ENCODE data around the gene MAOA.
"Not testable (repeated sequence)": the region's sequence is repeated elsewhere in the genome, so short reads cannot be mapped to it uniquely, and the experiment has no call there.

The MAOA gene

DNA sequence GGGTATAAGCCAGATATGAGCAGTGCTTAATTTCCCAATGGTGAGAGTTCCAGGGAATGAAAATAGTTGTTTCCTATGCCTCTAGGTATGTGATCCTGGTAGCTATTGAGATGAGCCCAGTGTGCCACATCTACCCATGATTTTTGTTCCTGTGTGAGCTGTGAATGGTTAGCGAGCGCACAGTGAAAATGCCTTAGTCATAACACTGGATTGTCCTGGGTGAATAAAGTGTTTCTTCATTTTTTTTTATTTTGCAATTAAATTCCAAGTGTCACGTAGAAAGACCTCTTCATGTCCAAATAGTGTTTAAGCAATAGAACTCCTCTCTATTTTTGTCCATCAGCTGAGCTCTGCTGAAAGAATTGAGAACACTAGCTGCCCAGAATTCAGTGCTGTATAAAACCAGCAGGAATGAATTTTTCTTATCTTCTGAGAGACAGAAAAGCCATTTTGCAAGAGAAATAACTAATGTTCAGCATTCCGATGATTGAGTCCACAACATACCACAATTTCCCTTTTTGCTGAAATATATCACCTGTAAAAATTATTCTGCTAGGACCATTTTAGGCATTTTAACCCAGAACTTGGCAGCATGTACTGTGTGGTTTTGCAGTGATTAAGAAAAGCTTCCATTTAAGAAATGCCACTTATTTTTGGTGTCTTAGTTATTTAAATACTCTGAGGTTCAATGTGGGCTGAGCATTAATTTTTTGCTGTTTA is 5.6 kb downstream of the MAOA start:
- in situ Hi-C loops (cut with MboI; ENCODE audit: low sequenced_read_pairs) = no loop called here

DNA sequence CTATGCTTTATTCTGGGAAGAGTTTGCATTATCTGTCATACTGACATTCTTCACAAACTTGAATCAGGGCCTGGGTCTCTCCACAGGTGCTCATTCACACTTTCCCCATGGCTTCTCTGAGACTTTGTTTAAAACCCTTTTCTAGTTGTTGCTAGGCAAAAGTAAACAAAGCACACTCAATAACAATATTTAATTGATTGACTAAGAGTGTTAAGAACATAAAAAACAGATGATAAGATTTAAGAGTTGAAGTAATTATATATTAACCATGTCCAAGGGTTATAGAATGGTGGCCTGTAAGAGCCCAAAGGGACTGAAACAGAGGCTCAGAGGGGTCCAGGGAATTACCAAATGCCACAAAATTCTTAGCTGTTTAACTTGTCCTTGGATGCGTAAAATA is 7.1 kb downstream of the MAOA start:
- in situ Hi-C loops (cut with MboI; ENCODE audit: low sequenced_read_pairs) = no loop called here

DNA sequence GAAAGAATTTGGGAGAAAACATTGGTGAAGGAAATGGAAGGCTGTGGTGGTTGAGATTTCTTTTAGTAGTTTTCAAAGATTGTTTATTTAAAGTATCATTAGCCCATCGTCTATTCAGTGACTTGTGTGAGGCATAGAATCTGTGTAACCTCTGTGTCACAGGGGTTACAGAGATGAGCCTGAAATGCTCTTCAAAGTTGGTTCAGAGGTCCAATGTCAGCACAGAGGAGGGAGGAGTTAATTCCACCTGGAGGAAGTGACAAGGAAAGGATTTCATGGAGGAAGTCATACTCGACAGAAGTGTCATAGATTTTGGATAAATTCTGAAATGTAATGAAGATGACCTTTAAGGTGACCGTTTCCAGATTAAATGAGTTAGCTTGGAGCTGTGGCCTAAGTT is 8.2 kb downstream of the MAOA start:
- in situ Hi-C loops (cut with MboI; ENCODE audit: low sequenced_read_pairs) = no loop called here

DNA sequence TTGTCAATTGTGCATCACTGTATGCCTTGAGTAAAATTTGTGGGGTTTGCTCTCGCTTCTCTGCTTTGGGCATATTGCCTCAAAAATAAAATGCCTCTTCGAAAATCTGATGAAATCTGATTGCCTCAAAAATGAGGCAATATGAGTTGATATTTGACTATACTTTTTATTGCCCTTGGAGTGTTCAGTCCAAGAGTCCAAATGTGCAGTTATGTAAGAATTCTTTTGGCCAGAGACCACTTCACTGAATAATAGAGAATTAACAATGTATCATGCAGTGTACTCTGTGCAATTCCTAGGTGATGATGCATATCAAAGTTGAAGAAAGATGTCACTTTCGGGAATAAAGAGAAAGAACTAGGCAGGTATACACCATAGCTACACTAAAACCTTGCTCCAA is 8.6 kb downstream of the MAOA start:
- in situ Hi-C loops (cut with MboI; ENCODE audit: low sequenced_read_pairs) = no loop called here

DNA sequence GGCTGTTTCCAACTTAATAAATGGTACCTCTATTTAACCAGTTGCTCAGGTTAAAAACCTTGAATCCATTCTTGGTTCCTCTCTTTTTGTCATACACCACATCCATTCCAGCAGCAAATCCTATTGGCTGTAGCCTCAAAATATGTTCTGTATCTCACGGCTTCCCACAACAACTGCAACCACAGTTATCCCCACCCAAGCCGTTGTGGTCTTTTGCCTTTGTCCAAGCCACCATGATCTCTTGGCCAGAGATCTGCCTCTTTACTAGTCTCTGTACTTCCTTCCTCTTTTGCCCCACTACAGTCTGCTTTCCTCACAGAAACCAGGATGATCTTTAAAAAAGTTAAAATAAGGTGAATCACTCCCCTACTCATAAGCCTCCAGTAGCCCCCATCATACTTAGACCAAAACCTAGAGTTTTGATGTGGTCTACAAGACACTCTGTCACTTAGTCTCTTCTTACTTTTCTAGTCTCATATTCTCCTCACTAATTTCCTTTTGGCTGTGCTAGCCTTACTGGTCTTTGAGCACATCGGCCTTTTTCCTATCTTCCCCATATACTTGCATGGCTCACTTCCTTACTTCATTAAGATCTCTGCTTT is 10.3 kb downstream of the MAOA start:
- in situ Hi-C loops (cut with MboI; ENCODE audit: low sequenced_read_pairs) = no loop called here

DNA sequence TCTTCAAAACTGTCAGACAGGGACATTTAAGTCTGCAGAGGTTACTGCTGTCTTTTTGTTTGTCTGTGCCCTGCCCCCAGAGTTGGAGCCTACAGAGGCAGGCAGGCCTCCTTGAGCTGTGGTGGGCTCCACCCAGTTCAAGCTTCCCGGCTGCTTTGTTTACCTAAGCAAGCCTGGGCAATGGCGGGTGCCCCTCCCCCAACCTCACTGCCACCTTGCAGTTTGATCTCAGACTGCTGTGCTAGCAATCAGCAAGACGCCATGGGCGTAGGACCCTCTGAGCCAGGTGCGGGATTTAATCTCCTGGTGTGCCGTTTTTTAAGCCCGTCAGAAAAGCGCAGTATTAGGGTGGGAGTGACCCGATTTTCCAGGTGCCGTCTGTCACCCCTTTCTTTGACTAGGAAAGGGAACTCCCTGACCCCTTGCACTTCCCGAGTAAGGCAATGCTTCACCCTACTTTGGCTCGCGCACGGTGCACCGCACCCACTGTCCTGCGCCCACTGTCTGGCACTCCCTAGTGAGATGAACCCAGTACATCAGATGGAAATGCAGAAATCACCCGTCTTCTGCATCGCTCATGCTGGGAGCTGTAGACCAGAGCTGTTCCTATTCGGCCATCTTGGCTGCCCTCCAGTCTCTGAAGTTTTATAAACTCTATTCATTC is 20.0 kb downstream of the MAOA start:
- in situ Hi-C loops (cut with MboI; ENCODE audit: low sequenced_read_pairs) = not testable (repeated sequence)

DNA sequence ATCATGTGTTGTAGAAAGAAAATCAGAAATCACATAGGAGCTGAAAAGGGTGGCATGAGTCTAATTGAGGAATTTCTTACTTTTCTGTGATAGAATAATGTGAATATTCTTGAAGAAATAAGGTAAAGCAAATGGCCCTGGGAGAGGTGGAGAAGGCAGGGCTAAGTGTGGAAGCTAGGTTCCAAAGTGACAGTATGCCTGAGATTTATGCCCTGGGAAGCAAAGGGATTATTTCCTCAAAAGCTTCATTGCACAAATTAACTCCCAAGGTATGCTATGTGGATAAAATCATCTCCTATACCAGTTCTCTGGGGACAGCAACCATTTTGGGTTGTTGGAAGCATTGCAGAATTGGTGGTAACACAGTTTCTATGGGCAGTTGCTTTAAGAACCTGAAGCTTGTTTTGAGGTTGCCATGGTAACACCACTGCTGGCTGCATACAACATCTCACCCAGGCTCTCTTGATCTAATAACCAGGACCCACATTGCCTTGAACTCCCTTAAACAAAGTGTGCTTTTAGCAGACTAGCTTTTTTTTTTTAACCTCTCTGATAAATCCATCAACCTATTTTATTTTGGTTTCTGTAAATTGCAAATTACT is 21.0 kb downstream of the MAOA start:
- in situ Hi-C loops (cut with MboI; ENCODE audit: low sequenced_read_pairs) = no loop called here

DNA sequence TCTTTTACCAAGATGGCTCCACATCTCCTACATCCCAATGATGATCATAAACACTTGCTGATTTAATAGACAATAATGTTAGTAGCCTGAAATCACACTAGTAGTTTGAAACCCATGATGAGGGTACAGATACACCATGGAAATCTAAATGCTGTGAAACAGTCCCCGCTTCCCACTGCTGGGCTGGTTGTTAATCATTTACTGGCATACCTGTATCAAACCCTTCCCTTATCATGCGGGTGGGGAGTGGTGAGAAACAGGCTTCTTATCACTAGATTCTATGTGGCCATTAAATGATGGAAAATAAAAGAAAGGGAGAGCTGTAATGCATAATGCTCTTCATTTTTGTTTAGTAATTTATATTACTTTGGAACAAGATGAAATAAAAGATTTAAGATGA is 21.9 kb downstream of the MAOA start:
- in situ Hi-C loops (cut with MboI; ENCODE audit: low sequenced_read_pairs) = no loop called here

DNA sequence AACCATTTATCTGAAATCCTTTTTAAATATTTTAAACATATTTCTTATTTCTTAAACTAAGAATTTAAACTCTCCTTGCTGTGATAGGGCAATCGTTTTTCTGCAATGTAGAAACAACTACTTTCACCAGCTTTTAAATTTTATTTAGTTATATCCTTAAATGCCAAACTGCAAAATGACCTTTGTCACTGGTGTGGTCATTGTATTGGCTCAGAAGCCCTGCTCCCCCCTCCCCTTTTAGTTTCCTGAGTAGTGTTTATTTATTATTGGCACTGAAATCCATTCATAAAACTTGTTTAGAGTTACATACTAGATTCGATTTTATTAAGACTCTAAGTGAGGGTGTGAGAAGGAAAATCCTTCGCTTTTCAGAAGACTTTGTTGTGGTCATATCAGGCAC is 23.0 kb downstream of the MAOA start:
- in situ Hi-C loops (cut with MboI; ENCODE audit: low sequenced_read_pairs) = no loop called here

DNA sequence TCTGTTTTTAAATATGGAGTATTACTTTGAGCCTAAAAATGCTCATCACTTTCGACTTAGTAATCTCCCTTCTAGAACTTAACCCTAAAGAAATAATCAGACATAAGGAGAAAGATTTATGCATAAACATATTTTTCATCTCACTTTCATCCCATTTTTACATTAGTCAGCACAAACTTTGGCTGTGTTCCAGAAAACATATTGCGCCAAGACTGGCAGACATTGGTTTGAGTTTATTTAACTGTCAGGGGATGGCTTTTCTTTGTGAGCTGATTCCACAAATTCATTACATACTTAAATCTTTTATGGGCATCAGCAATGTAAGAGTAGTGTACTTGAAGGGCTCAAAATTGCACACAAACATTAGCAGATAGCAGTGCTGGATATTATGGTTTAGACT is 23.7 kb downstream of the MAOA start:
- in situ Hi-C loops (cut with MboI; ENCODE audit: low sequenced_read_pairs) = no loop called here

DNA sequence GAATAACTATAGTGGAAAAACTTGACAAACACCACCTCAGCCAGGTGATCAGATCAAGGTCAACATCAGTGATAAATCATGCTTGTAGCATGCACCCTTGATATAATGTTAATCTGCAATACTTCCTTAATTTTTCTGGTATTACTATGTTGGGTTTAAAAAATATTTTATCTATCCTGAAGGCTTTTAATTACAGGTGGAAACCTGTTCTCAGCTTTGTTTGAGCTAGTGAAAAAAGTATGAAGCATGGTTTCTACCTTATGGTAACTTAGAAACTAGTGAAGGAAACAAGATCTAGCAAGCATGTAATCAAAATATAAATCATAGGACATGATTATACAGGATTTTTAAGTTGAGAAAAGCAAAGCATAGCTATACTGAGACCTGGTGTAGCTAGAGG is 26.6 kb downstream of the MAOA start:
- in situ Hi-C loops (cut with MboI; ENCODE audit: low sequenced_read_pairs) = no loop called here

DNA sequence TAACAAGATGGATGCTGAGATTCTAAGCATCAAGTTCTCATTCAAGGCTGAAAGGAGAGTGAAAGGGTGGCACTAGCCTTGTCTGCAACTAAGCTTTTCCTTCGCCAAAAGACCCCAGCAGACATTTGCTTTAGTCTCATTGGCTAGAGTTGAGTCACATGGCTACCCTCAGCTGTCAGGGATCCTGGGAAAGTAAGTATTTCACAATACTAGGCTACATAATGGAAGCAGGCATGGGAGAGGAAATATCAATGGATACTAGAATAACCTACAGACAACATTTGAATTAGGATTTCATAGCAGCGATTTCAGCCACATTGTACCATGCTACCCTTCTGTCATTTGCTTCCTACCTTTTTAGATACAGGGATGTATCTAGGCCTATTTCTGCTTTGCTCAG is 29.1 kb downstream of the MAOA start:
- in situ Hi-C loops (cut with MboI; ENCODE audit: low sequenced_read_pairs) = no loop called here

DNA sequence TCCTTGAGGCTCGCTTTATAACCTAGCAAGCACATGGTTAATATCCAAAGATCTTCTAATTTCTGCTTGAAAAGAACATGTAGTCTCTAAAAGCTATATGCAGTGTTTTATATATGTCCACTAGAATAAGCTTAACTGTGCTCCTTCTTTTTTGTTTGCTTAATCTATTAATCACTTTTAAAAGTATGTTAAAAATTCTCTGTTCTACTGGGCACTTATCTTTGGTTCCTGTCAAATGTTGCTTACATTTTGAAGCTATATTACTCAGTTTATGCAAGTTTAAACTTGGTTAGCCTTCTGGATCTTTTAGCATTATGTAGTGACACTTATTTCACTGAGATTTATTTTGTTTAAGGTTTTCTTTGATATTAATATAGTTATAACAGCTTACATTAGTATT is 32.5 kb downstream of the MAOA start:
- in situ Hi-C loops (cut with MboI; ENCODE audit: low sequenced_read_pairs) = no loop called here

DNA sequence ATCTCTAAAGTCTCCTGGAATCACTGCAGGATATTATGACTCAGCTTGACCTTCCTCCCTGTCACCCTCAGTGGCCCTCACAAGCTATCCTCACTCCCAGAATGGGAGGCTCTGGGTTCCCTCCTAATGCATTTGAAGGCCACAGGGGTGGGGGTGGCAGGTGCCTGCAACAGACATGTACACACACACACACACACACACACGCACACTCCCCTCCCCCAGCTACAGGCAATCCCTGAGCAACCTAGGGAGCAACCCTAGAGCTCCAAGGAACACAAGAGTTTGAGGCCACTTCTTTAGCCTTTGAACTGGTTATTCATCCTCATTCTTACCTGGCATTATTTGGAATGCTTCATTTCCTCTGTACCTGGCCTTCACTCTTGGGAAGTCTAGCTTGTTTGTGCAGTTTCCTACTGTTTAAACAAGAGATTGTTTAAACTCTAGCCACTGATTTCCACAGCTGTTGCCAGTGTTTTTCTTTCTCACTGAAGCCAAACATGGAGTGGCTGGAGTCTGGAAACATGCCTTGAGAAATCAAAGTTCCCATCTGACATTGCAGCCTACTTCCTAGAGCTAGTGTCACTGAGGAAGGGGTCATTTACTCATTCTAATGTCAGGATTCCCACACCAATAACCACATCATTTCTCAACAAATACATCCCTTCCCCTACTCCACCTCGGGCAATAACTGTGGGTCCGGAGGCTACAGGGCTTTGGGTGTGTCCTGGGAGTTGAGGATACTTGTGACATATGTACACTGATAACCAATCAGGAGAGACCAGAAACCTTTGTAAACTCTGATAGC is 37.7 kb downstream of the MAOA start:
- in situ Hi-C loops (cut with MboI; ENCODE audit: low sequenced_read_pairs) = no loop called here

DNA sequence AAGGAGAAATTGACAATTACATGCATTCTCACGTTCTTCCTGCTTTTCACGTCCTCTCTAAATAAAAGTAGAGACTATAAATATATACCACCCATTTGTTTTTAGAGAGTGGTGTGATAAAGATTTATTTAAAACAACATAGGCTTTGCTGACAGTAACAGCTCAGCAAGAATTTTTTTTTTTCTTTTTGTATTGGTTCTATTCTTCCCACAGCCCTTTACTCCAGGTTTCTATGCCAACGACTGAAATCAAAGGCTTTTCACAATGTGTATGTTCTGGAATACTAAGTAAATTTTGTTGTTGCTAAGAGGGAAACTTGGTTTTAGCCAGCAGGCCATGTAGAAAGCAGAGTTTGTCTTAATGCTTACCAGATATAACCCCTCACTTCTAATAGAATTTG is 43.4 kb downstream of the MAOA start:
- in situ Hi-C loops (cut with MboI; ENCODE audit: low sequenced_read_pairs) = no loop called here

DNA sequence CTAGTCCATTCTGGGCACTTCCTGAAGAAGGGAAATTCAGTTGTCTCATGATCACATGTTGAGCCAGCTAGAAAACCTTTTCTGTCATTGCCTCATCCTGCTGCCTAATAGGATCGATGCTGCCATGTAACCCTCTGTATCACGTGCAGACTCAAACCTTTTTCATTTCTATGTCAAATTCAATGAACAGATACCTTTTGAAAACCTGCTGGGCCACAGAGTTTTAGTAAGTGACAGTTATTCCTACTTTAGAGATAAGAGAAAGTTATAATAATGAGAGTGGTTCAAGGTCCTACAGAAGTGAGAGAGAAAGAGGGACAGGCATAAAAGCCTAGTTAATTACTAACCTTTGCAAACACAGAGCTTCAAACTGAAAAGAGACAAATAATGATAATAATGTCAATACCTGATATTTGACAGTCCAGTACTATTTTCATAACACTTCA is 46.0 kb downstream of the MAOA start:
- in situ Hi-C loops (cut with MboI; ENCODE audit: low sequenced_read_pairs) = no loop called here

DNA sequence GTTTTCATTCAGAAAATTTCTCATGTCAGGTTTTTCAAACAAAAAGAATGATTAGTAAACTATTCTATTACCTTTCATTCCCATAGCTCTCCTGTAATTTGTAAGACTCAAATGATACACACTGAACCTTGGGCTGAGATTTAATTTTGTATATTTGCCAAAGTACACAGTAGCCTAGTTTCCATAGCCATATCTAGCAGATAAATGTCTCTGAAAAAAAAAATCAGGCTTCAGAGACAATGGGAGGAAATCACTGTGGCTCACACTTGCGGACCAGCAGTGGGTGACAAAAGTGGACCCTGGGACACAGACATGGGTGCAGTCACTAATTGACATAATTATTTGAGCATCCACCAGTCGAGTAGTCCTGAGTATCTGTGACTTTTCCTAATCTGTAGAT is 46.6 kb downstream of the MAOA start:
- in situ Hi-C loops (cut with MboI; ENCODE audit: low sequenced_read_pairs) = no loop called here

DNA sequence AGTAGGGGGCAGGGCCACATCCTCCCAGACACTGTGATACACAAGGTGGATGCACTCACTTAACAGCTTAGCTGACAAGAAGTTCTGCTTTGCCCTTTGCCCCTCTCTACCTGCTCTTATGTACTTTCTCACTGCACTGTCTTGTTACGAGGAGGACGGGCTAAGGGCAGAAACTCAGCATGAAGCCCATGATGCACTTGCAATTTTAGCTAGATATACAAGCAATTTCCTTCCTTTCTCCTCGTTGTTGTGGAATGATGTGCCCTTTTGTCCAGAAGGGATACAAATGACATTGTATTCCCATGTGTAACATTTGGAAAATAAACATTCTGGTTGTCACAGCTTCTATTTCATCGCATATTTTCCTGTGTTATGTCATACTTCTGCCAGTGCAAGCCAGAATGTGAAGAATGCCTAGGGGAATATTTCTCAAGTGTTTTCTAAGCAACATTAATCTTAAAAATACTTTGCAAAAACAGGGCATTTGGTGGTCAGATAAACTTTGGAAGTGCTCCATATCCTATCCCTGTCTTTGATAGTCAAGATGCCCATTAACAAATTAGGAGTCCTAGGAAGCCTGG is 47.2 kb downstream of the MAOA start:
- in situ Hi-C loops (cut with MboI; ENCODE audit: low sequenced_read_pairs) = no loop called here

DNA sequence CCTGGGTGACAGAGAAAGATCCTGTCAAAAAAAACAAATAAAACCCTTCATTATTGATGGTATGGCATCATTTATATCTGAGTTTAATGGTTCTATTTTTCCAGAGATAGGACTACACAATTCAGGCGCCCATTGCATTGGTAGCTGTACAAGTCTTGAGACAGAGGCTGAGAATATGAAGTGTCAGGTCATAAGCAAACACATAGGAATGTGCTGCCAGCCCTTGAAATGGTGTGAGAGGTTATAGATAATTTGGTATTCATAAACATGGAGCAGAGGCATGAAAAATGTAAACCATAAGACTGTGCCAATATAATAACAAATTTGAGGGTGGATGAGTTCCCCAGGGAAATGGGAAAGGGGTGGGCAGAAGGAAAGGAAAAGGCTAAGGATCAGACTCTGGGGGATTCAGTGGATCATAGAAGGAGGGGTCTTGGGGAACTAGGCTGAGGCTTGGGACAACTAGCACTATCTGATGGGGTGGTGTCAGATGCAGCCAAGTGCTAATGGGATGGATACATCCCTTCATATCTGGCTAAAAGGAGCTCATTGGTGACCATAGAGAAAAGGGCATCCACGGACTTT is 50.8 kb downstream of the MAOA start:
- in situ Hi-C loops (cut with MboI; ENCODE audit: low sequenced_read_pairs) = no loop called here

DNA sequence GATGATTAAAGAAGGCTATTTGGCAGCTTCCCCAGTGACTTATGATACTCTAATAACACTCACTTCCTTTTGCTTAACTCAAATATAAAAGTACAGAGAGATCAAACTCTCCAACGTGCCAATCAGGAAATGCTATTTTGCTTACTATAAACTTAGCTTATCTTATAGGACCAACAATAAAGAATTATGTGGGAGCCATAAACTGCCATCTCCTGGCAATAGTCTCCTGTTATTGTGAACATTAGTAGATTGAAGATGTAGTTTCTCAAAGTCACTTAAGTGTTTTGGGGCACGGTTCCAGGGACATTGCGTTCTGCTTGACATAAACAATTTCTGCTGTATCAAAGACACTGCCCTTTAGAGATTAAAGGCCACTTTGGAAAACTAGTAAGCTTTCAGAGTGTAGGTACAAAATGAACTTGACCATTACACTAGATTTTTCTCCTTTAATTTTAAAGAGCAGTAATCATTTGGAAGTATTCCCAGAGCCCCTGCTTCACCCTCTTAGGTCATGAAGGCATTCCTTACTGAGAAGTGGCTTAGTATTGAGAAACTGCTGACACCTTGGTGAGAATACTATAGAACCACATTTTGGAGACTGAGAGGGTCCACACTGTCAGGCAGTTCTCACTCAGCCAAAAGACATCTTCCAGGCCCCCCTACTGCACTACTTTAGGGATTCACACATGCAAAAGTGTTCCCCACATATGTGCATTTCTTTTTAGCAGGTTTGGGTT is 51.9 kb downstream of the MAOA start:
- in situ Hi-C loops (cut with MboI; ENCODE audit: low sequenced_read_pairs) = no loop called here
